Left ventricle myocardium superior (tissue), 1 donor: ENCODE data around the gene ASGR1. TPM values are rescaled to one million over a fixed set of nuclear protein-coding genes. Genes with fewer than 3 reads are reported as not detected.
A peak's percentile ranks its signal among the peaks of the same experiment; 100 is the strongest.
"Not testable (repeated sequence)": the region's sequence is repeated elsewhere in the genome, so short reads cannot be mapped to it uniquely, and the experiment has no call there.

Source experiments
- ATAC-seq: fragments of 200-7000 bp; cut with Tn5 transposase; one replicate; pipeline ENCODE4 v1.9.1; 2020; ENCODE audit warnings: mild to moderate bottlenecking, moderate library complexity
- DNase-seq: peaks from one replicate; pipeline ENCODE4 v3.0.0-alpha.2; 2020
- intact Hi-C: fragments of 100-400 bp; cut with micrococcal nuclease; formaldehyde crosslinking; loops from one replicate; pipeline ENCODE4 v1.11.0; 2022
- total RNA-seq: library from RNA; stranded (reverse); fragmentation: NEBNext Ultra II Directional; extraction: Animal tissue kit (Norgen Biotek cat#: 25700); gene quantifications from one replicate; pipeline ENCODE4 v1.2.1, GENCODE V29; 2021
- donor health status: DM: no; HTN: yes; CAD: no; lungs with severe emphysema.

The ASGR1 gene
- total RNA-seq, 1 donor from 2014 or later = 0.30 TPM

DNA sequence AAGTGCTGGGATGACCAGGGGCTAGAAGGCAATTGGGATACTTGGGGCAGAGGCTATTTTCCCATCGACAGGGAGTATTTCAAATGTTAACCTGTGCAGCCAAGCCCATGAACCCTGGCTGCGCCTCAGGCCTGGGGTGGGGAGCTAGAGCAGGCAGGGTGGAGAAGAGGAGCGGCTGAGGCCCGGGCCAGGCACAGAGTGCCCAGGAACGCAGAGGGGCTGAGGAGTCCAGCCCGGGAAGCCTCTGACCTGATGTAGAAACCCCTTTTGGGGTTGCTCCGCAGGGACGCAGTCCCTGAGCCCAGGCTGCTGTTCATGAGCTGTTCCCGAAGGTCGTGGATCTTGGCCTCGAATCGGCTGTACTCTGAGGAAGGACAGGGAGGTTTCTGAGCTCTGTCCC is 16.8 kb upstream of the ASGR1 start:
- DNase-seq (no peak), ATAC-seq (no peak)
- intact Hi-C loops = no loop called here

DNA sequence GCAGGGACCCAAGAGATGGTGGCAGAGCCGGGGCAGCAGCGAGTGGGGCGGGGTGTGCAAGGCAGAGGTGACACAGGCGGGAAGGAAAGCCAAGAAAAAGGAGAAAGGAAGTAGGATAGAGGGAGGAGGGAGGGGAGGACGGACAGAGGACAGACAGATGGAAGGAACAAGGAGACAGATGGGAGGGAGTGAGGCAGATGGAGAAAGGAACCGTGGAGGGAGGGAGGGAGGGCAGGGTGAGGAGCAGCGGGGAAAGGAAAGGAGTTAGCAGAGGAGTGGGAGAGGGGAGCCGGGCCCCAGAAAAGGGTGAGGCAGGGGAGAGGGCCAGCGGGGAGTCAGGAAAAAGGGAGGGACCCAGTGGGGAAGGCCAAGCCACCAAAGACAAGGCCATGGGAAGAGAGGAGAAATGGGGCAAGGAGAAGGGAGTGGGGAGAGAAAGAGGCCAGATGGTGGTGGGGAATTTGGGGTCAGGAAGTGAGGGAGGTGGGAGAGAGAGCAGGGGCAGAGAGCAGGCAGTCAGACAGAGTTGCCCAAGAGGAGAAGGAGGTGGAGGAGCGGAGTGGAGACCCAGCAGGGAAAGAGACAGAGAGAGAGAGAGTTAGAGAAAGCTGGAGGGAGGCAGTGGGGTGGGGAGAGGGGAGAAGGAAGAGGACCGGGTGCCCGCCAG is 13.2 kb upstream of the ASGR1 start:
- intact Hi-C loops = no loop called here
- DNase-seq = no peak
- ATAC-seq = no peak

DNA sequence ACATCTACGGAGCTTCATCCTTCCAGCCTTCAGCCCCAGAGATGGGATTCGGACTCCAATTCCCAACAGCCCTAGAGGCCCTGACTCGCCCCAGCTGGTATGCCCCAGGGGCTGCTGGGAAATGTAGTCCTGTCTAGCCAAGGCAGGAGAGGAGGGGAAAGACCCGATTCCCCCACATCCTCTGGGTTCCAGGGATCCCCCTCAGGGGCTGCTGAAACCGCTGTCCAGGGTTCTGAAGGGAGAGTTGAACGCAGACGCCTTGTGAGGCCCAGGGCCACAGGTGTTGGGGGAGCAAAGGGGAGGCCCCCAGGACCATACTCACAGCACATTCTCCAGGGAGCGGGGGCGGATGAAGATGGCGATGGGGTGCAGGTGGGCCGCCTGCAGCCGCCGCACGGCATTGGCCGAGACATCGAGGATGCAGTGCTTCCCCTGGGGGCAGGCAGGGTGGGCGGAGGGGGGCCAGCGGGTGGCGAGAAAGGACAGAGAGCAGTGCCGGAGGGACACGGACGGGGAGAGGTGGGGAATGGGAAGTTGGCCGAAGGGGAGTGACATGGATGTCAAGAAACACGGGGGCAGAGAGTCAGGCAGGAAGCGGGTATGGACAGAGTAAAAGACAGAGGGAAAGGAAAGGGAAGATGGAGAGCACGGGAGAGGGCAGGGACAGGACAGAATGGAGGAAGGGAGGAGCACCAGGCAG is 12.6 kb upstream of the ASGR1 start:
- intact Hi-C loops = no loop called here
- DNase-seq (peak; percentile 58), ATAC-seq (peak; percentile 84)

DNA sequence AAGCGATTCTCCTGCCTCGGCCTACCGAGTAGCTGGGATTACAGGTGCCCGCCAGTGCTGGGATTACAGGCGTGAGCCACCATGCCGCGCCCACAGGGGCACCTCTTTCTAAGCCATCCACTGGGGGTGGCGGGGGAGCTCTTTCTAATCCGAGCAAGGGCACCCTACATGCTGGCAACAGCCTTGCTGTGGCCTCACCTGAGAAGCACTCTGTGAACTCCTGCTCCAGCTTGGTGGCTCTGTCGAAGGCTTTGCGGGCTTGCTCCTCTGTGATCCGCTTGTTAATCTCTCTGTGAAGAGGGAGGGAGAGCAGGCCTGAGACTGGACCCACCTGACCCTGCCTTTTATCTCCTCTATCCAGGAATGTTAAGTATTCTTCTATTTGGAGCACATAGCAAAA is 11.9 kb upstream of the ASGR1 start:
- ATAC-seq (no peak), DNase-seq (no peak)
- intact Hi-C loops = no loop called here

DNA sequence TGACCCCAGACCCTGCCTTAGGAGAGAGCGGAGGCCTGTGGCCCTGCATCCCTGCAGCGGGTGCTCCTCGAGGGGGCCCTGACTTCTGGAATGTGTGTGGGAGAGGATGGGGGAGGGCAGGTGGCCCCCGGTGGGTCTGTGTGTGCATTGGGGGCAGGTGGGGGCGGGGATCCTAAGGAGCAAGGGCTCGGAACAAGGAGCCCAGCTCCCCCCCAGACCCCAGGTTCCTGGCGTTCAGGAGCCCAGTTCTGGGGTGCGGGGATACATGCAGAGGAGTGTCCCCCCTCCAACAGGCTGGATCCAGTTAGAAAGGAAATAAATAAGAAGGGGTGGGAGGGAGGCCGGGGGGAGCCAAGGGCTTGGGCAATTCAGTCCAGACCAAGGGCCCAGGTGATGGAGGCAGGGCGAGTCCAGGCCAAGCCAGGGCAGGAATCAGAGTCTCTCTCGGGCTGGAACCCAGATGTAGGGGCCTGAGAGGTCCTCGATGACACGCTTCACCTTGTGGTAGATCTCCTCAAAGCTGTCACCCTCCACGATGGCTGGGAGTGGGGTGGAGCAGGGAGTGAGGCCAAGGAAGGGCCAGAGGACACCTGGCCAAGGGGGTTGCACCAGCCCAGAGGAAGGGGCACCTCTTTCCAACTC is 11.2 kb upstream of the ASGR1 start:
- no peak for DNase-seq
- ATAC-seq = no peak
- intact Hi-C loops = no loop called here

DNA sequence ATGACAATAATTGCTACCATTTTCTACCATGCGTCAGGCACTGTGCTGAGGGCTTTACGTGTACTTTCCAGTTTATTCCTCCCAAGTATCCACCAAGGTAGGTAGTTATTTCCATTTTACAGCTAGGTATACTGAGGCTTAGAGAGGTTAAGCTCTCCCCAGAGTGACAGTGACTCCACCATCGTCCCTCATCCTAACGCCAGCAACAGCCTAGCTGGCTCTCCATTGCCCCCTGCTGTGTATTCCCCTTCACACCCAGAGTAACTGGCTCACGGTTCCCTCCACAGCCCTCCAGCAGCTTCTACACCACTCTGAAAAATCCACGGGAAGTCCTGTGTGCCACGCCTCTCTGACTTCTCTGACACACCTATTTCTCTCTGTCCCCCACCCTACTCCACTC is 7.1 kb upstream of the ASGR1 start:
- ATAC-seq (no peak), DNase-seq (no peak)
- intact Hi-C loops = no loop called here

DNA sequence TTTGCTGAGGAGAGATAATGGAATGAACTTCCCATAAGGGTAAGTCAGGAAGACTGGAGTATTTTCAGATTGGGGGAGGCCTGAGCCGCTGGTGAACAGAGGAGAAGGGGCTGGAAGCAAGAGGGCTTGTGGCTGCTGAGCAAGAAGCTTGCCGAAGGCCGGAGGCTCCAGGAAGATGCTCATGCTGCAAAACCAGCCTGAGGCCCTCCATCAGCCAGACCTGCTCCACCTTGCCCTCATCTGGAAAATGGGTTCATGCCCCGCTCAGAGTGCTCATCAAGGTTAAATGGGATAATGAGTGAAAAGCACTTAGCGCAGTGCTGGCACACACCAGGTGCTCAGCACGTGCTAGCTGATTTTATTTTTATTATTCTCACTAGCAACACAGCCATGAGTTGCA is 5.5 kb upstream of the ASGR1 start:
- ATAC-seq = no peak
- intact Hi-C loops = no loop called here
- DNase-seq = no peak

DNA sequence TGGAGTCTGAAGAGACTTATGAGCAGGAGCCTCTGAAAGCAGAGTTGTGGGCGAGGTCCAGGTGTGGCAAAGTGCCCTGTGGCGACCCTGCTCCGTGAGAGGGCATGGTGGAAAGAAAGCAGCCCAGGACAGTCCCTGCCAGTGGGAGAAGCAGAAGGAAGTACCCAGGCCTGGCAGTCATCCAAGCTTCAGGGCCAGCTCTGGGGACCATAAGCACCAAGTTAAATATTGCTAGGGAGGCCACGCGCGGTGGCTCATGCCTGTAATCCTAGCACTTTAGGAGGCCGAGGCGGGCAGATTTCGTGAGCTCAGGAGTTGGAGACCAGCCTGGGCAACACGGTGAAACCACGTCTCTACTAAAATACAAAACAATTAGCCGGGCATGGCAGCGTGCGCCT is 4.9 kb upstream of the ASGR1 start:
- intact Hi-C loops = no loop called here
- peak; percentile 38 for ATAC-seq
- peak; percentile 64 for DNase-seq

DNA sequence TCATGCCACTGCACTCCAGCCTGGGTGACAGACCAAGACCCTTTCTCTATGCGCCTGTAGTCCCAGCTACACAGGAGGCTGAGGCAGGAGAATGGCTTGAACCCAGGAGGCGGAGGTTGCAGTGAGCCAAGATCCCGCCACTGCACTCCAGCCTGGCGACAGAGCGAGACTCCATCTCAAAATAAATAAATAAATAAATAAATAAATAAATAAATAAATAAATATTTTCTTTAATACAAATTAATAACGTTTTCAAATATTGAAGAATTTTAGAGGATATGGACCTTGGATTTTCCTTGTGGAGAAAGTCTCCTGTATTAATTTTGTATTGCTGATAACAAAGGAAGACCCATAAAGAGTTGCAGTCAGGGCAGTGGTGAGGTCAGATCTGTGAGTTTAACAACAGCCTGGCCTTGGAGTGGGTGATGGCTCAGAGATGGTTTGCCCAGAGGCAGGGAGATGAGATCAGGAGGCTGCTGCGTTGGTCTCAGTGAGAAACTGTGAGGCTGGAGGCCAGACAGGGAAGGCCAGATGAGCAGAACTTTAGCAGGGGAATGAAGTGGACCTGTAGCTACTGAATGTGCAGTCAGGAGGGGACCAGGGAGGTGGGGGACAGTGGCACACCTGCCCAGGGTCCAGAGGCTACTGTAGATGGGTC is 4.4 kb upstream of the ASGR1 start:
- DNase-seq (no peak), ATAC-seq (no peak)
- intact Hi-C loops = no loop called here

DNA sequence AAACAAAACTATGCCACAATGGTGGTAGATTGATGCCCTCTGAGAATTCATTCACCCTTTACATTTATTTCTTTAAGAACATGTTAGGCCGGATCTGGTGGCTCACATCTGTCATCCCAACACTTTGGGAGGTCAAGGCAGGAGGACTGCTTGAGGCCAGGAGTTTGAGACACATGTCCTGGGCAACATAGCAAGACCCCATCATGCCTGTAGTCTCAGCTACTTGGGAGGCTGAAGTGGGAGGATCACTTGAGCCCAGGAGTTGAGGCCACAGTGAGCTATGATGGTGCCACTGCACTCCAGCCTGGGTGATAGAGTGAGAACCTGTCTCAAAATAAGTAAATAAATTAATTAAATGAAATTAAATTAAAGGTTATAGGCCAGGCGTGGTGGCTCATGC is 2.9 kb upstream of the ASGR1 start:
- ATAC-seq, intact Hi-C loops, DNase-seq: not testable (repeated sequence)

DNA sequence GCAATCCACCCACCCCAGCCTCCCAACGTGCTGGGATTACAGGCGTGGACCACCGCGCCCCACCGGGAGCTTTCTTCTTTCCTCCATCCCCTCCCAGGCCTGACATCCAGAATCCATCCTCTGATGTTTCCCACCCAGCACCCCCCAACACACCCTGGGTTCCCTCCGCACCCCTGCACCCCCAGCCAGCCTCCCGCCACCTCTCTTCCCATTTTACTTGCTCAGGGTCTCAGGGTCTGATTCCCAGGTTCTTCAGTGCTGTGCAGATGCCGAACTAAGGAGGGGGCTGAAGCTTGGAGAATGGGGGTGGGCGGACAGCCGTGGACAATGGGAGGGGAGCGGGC is 225 bp downstream of the ASGR1 start:
- ATAC-seq (no peak), DNase-seq (no peak)
- intact Hi-C loops = no loop called here

DNA sequence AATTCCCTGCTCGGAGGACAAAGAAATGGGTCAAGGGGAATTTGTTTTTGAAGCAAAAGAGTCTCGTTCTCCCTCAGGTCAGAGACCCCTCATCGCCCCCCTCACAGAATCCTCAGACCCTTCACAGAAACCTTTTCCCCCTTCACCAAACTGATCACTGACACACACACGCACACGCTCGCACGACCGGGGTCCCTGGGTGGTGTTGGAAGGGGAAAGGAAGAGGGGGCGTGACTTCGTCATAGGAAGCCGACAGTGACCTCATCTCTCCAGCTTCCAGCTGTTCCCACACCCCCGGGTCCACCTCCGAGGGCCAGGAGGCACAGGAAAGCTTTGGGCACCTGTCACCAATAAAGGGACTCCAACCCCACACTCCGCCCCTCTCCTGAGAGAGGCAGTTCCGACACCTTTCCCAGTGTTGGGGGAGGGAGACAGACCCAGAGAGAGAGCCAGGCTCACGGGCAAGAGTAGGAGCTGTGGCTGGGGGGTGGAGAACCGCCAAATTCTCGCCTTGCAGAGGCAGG is 1.2 kb downstream of the ASGR1 start:
- no peak for ATAC-seq
- no peak for DNase-seq
- intact Hi-C loops = no loop called here

DNA sequence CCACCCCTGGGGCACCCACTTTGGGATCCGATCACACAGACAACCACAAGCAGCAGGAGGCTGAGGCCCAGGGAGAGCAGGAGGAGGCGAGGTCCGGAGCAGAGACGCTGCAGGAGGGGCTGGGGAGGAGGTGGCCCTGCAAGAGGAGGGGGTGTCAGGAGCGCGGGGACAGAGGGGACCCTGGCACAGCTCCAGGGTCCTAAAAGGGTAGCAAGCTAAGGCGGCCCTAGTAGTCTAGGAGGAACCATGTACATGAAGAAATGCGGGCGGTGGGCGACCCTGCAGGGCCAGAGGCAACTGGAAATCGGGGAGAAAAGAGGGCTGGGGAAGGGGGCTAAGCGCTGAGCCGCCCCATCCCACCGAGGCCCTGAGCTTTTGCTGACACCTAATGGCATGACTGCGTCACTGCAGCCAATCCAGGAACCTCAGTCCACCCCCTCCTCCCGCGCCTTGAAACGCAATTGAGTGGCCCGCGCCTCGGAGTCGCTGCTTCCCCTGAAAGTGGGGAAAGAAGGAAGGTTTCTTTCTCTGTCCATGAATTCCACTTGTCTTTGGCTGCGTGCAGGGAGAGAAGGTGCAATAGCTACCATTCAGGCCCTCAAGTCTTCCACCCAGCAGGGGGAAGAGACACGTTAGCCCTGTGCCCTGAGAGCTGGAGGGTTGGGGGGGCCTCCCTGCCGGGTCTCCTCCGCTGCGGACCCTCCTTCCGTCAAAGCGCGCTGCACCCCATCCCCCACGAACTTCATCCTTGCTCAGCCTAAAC is 1.8 kb downstream of the ASGR1 start:
- ATAC-seq (peak; percentile 83), DNase-seq (peak; percentile 70)
- intact Hi-C loops = no loop called here

DNA sequence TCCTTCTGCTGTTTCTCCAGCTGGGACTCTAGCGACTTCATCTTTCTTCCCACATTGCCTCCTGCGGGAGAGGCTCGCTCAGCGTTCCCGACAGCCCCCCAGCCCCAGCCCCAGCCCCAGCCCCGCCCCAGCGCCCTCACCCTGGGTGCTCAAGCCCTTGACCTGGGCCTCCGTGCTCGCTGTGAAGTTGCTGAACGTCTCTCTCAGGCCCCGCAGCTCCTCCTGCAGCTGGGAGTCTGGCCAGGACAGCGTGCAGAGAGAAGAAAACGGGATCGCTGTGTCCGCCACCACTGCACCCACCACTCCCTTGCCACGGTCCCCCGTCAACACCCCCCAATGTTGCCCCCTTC is 2.4 kb downstream of the ASGR1 start:
- intact Hi-C loops = no loop called here
- ATAC-seq = no peak
- DNase-seq = no peak

DNA sequence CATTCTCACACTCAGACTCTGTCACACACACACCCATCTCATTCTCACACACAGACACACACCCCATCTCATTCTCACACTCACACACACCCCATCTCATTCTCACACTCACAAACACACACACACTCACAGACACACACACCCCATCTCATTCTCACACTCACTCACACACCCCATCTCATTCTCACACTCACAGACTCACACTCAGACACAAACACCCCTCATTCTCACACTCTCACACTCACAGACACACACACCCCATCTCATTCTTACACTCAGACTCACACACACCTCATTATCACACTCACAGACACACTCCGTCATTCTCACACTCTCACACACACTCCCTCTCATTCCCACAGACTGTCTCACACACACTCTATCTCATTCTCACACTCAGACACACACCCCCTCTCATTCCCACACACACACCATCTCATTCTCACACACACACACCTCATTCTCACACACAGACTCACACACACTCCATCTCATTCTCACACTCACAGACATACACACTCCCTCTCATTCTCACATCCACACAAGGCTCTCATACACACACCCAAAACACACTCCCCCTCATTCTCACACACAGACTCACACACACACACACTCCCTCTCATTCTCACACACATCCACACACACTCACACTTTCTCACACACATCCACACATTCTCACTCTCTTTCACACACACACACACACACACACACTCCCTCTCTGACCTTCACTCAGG is 2.9 kb downstream of the ASGR1 start:
- DNase-seq = no peak
- intact Hi-C loops = no loop called here
- no peak for ATAC-seq

DNA sequence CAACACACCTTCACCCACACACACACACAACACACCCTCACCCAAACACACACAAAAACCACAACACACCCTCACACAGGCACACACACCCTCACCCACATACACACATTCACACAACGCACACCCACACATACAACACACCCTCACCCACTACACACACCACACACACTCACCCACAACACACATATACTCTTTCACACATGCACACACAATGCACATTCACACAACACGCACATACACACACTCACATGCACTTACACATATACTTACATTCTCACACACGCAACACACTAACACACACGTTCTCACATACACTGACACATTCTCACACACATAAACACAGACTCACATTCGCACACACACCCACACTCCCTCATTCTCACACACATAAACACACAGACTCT is 3.8 kb downstream of the ASGR1 start:
- ATAC-seq (no peak), DNase-seq (no peak)
- intact Hi-C loops = no loop called here

DNA sequence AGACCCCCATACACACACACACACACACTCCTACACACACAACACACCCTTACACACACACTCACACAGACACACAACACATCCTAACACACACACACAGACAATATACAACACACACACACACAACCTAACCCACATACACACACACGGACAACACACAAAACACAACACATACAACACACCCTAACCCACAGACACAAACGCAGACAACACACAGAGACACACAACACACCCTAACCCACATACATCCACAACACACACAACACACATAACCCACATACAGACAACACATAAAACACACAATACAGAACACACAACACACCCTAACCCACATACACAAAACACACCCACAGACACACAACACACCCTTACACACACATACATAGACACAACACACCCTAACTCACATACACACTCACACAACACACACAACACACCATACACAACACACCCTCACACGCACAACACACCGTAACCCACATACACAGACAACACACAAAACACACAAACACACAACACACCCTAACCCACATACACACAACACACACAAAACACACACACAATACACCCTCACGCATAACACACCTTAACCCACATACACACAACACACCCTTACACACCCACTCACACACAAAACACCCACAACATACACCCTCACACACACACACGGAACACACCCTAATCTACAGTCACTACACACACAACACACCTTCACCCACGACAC is 4.4 kb downstream of the ASGR1 start:
- DNase-seq (no peak), ATAC-seq (no peak)
- intact Hi-C loops = no loop called here
